Panc1 (cell line): Measurements from ENCODE around the gene PTPRE. TPM values are rescaled to one million over a fixed set of nuclear protein-coding genes. Genes with fewer than 3 reads are reported as not detected.

Source experiments
- ATAC-seq: fragments of 200-7000 bp; cut with Tn5 transposase; 2 replicates; pipeline ENCODE4 v1.9.1; 2020; ENCODE audit warnings: mild to moderate bottlenecking, moderate library complexity
- BruUV-seq: library from RNA; stranded (reverse); fragments of 400-500 nt; replicated peaks from 2 replicates; lab custom pipeline; 2021; lab: Mats Ljungman, UMichigan
- CTCF ChIA-PET: fragments of 300-600 bp; sonication (Branson Sonifier 250); formaldehyde crosslinking; loops from one replicate; lab custom pipeline; 2022; ENCODE audit warnings: antibody characterized with exemption; lab: Charles Lee
- POLR2A ChIA-PET: fragments of 300-600 bp; sonication (Branson Sonifier 250); formaldehyde crosslinking; loops from one replicate; lab custom pipeline; 2022; ENCODE audit warnings: antibody characterized with exemption; lab: Charles Lee
- DNase-seq: peaks from one replicate; pipeline ENCODE4 v3.0.0-alpha.2; 2010; ENCODE audit warnings: low read depth, low spot score
- H3K27ac ChIP-seq: 2 replicates; pipeline ENCODE4 v1.5.1; 2011; ENCODE audit warnings: mild to moderate bottlenecking, low read length, inconsistent platforms
- H3K27me3 ChIP-seq: fragments of 200-500 bp; sonication (Bioruptor generic); 2 replicates; pipeline ENCODE4 v1.6.0; 2014; ENCODE audit warnings: low read length, inconsistent platforms; ENCODE audit not compliant: control insufficient read depth, insufficient read depth
- H3K36me3 ChIP-seq: fragments of 200-500 bp; sonication (Bioruptor generic); 2 replicates; pipeline ENCODE4 v1.5.1; 2014; ENCODE audit warnings: inconsistent platforms, mild to moderate bottlenecking, low read length, moderate library complexity; ENCODE audit not compliant: control insufficient read depth, insufficient read depth
- H3K4me1 ChIP-seq: 2 replicates; pipeline ENCODE4 v1.5.1; 2011; ENCODE audit warnings: inconsistent platforms, mild to moderate bottlenecking, low read length, moderate library complexity; ENCODE audit not compliant: control insufficient read depth, insufficient read depth
- H3K4me3 ChIP-seq, 2 experiments: 2 replicates each; pipeline ENCODE4 v1.5.1; 2011 to 2012; ENCODE audit warnings: low read depth in 2 of 2, low read length in 2 of 2, mild to moderate bottlenecking in 2 of 2, inconsistent platforms in 1 of 2, moderate library complexity in 1 of 2
- H3K9me3 ChIP-seq: fragments of 200-500 bp; sonication (Bioruptor generic); 2 replicates; pipeline ENCODE4 v1.5.1; 2014; ENCODE audit warnings: low read depth, mild to moderate bottlenecking, inconsistent platforms, low read length, moderate library complexity; ENCODE audit not compliant: control insufficient read depth, insufficient read depth
- POLR2AphosphoS5 ChIP-seq: IDR thresholded peaks from 2 replicates; pipeline ENCODE4 v1.6.1; 2012; ENCODE audit warnings: mild to moderate bottlenecking, low read depth, low read length, moderate library complexity
- SIN3A ChIP-seq: IDR thresholded peaks from 2 replicates; pipeline ENCODE4 v1.6.1; 2012; ENCODE audit warnings: low read depth, mild to moderate bottlenecking, low read length, moderate library complexity, borderline replicate concordance; ENCODE audit not compliant: insufficient read depth
- TCF7L2 ChIP-seq: IDR thresholded peaks from 2 replicates; pipeline ENCODE4 v1.6.1; 2011; ENCODE audit warnings: mild to moderate bottlenecking, low read depth, low read length, inconsistent platforms
- in situ Hi-C: cut with HindIII; loops from 2 replicates; pipeline ENCODE4 v1.10.0; 2016; ENCODE audit warnings: low sequenced_read_pairs, low pct_unique_long_range_greater_than_20kb
- intact Hi-C: fragments of 100-400 bp; cut with micrococcal nuclease; formaldehyde crosslinking; loops from one replicate; pipeline ENCODE4 v1.10.0; 2022; ENCODE audit not compliant: unreplicated experiment
- total RNA-seq: library from RNA; stranded (reverse); gene quantifications from one replicate; pipeline ENCODE4 v1.2.1, GENCODE V29; 2021; ENCODE audit not compliant: unreplicated experiment
- TF ChIP-seq, protein P1 (sequence below), 2 experiments: IDR thresholded peaks; 2 replicates each; pipeline ENCODE4 v1.6.1; 2011 to 2012; ENCODE audit warnings: low read depth in 2 of 2, control low read depth in 1 of 2, low read length in 1 of 2, mild to moderate bottlenecking in 1 of 2, moderate library complexity in 1 of 2; ENCODE audit not compliant: insufficient read depth in 1 of 2
- TF ChIP-seq, protein P2 (sequence below): fragments of 450-650 bp; IDR thresholded peaks from 2 replicates; pipeline ENCODE4 v1.5.1; 2017; ENCODE audit warnings: mild to moderate bottlenecking

Gene PTPRE
- total RNA-seq, 1 experiment from 2014 or later: 0.44 TPM

DNA sequence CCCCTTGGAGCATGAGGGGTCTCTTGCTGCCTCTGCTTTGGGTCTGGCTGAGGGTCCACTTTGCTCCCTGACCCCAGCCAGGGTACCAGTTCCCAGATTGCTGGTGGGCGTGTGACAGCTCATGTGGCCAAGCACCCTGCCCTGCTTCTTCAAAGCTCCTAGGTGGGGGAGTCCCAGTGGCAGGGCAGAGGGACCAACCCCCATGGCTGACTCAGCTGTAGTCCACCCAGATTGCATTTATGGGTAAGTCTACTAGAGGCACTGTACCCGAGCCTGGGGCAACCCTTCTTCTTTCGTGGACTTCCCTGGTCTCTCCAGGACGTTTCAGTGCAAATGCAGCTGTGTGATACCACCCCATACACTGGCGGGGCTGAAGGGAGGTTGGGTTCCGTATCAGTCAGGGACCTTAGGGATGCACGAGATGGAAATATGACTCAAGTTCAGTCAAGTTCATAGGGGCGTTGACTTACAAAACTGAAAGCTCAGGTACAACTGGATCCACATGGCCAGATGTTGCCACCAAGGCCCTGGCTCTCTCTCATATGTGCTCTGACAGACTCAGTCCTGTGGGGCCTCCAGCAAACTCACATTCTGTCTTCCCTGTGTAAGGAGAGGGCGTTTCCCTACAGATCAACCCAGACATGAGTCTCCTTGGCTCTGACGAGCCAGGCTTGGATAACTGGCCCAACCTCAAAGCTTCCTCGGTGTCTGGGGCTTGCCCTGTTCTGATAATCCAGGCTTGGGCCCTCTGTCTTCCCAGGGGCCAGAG lies 13.6 kb downstream of the PTPRE start:
- in situ Hi-C loops (no loop called here), intact Hi-C loops (no loop called here)
- CTCF ChIA-PET: no interaction called here
- peaks cover 11% of the 10 kb centered on the region for H3K4me1 ChIP-seq
- DNase-seq (no peak), ATAC-seq (no peak)
- TF ChIP-seq TCF7L2 (no peak), SIN3A (no peak)
- no peaks in the 10 kb centered on the region for H3K36me3 ChIP-seq
- H3K27me3 ChIP-seq: no peaks in the 10 kb centered on the region
- no TSS peak for BruUV-seq
- H3K9me3 ChIP-seq: no peaks in the 10 kb centered on the region
- POLR2A ChIA-PET: no interaction called here
- H3K4me3 ChIP-seq: no peak overlapping the region
- H3K27ac ChIP-seq: no peak overlapping the region

DNA sequence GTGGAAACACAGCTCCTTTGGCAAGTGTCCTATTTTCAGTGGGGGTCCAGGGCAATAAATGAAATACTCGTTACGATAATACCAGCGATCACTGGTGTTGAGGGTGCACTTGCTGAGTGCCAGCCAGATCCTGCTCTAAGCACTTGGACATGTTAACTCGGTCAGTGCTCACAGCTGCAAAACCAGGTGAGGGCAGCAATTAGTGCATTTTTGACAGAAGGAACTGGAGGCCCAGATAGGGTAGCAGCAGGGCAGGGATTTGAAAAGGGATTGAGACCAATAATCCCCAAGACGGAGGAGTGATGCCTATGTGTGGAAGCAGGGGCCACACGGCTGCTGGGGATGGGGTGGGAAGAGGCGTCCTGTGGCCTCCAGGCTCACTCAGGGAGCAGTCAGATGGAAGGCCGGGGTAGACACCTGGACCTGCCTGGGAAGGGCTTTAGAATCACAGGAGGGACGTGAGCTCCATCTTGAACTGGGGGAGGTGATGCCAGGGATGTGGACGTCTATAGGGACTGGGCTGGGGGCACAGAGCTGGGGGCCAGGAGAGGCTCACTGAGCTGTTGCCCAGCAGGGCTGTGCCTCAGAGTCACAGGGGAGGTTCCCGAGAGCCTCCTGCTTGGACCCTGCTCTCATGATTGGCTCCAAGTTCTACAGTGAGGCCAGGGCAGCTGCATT lies 14.3 kb downstream of the PTPRE start:
- ChIA-PET CTCF (no interaction called here), POLR2A (no interaction called here)
- no peaks in the 10 kb centered on the region for H3K36me3 ChIP-seq
- ATAC-seq: no peak
- no peak for TF ChIP-seq SIN3A
- TF ChIP-seq, protein P1, sequence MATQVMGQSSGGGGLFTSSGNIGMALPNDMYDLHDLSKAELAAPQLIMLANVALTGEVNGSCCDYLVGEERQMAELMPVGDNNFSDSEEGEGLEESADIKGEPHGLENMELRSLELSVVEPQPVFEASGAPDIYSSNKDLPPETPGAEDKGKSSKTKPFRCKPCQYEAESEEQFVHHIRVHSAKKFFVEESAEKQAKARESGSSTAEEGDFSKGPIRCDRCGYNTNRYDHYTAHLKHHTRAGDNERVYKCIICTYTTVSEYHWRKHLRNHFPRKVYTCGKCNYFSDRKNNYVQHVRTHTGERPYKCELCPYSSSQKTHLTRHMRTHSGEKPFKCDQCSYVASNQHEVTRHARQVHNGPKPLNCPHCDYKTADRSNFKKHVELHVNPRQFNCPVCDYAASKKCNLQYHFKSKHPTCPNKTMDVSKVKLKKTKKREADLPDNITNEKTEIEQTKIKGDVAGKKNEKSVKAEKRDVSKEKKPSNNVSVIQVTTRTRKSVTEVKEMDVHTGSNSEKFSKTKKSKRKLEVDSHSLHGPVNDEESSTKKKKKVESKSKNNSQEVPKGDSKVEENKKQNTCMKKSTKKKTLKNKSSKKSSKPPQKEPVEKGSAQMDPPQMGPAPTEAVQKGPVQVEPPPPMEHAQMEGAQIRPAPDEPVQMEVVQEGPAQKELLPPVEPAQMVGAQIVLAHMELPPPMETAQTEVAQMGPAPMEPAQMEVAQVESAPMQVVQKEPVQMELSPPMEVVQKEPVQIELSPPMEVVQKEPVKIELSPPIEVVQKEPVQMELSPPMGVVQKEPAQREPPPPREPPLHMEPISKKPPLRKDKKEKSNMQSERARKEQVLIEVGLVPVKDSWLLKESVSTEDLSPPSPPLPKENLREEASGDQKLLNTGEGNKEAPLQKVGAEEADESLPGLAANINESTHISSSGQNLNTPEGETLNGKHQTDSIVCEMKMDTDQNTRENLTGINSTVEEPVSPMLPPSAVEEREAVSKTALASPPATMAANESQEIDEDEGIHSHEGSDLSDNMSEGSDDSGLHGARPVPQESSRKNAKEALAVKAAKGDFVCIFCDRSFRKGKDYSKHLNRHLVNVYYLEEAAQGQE (IDR thresholded peaks at IDR 0.05; ENCODE audit: insufficient read depth in 1 of 2, low read depth in 2 of 2, low read length in 1 of 2): no peak
- TF ChIP-seq, protein P2, sequence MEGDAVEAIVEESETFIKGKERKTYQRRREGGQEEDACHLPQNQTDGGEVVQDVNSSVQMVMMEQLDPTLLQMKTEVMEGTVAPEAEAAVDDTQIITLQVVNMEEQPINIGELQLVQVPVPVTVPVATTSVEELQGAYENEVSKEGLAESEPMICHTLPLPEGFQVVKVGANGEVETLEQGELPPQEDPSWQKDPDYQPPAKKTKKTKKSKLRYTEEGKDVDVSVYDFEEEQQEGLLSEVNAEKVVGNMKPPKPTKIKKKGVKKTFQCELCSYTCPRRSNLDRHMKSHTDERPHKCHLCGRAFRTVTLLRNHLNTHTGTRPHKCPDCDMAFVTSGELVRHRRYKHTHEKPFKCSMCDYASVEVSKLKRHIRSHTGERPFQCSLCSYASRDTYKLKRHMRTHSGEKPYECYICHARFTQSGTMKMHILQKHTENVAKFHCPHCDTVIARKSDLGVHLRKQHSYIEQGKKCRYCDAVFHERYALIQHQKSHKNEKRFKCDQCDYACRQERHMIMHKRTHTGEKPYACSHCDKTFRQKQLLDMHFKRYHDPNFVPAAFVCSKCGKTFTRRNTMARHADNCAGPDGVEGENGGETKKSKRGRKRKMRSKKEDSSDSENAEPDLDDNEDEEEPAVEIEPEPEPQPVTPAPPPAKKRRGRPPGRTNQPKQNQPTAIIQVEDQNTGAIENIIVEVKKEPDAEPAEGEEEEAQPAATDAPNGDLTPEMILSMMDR: no peak
- TF ChIP-seq POLR2AphosphoS5: no peak
- no peak for TF ChIP-seq TCF7L2
- no peaks in the 10 kb centered on the region for H3K9me3 ChIP-seq
- in situ Hi-C loops (no loop called here), intact Hi-C loops (no loop called here)
- BruUV-seq: no TSS peak
- no peak for DNase-seq
- no peaks in the 10 kb centered on the region for H3K27me3 ChIP-seq
- no peak overlapping the region for H3K4me3 ChIP-seq
- H3K27ac ChIP-seq: no peak overlapping the region
- H3K4me1 ChIP-seq: peaks cover 11% of the 10 kb centered on the region

DNA sequence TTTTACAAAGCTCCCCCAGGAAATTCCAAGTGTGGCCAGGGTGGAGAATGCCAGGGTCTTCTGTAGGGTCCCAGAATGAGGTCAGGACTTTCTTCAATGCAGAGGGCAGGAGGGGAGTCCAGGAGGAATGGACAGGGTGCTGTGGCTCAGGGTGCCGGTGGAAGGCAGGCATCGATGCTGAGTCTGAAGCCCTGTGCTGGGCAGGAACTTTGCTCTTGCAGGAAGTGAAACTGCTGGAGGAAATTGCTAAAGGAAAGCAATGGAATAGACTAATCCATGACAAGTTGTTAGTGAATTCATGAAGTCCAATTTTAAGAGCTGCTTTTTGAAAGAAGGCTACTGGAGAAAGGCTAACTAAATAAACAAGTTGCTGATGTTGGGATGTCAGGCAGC lies 14.8 kb downstream of the PTPRE start:
- no peak overlapping the region for H3K27ac ChIP-seq
- CTCF ChIA-PET: no interaction called here
- no peak for DNase-seq
- no peaks in the 10 kb centered on the region for H3K9me3 ChIP-seq
- no peaks in the 10 kb centered on the region for H3K27me3 ChIP-seq
- TF ChIP-seq SIN3A (no peak), TCF7L2 (no peak), POLR2AphosphoS5 (no peak)
- TF ChIP-seq, protein P1 (IDR thresholded peaks at IDR 0.05; ENCODE audit: insufficient read depth in 1 of 2, low read depth in 2 of 2, low read length in 1 of 2): no peak
- TF ChIP-seq, protein P2: no peak
- intact Hi-C loops (no loop called here), in situ Hi-C loops (no loop called here)
- BruUV-seq: no TSS peak
- POLR2A ChIA-PET: no interaction called here
- peaks cover 11% of the 10 kb centered on the region for H3K4me1 ChIP-seq
- no peak overlapping the region for H3K4me3 ChIP-seq
- ATAC-seq: no peak
- no peaks in the 10 kb centered on the region for H3K36me3 ChIP-seq
